Cardiac septum (tissue), 1 donor: ENCODE results near the gene MGST2. TPM values are rescaled to one million over a fixed set of nuclear protein-coding genes. Genes with fewer than 3 reads are reported as not detected.
"Not testable (repeated sequence)": the region's sequence is repeated elsewhere in the genome, so short reads cannot be mapped to it uniquely, and the experiment has no call there.

Experiments used
- DNase-seq: peaks from one replicate; pipeline ENCODE4 v3.0.0-alpha.2; 2020; ENCODE audit warnings: low spot score
- intact Hi-C: fragments of 100-400 bp; cut with DNase I; formaldehyde crosslinking; loops from one replicate; pipeline ENCODE4 v1.14.0; 2022
- total RNA-seq: library from RNA; stranded (reverse); fragmentation: NEBNext Ultra II Directional; extraction: Animal tissue kit (Norgen Biotek cat#: 25700); gene quantifications from one replicate; pipeline ENCODE4 v1.2.1, GENCODE V29; 2021
- donor health status: DM: no; HTN: no; CAD: no.

Gene MGST2
- total RNA-seq, 1 donor from 2014 or later = 90.7 TPM

DNA sequence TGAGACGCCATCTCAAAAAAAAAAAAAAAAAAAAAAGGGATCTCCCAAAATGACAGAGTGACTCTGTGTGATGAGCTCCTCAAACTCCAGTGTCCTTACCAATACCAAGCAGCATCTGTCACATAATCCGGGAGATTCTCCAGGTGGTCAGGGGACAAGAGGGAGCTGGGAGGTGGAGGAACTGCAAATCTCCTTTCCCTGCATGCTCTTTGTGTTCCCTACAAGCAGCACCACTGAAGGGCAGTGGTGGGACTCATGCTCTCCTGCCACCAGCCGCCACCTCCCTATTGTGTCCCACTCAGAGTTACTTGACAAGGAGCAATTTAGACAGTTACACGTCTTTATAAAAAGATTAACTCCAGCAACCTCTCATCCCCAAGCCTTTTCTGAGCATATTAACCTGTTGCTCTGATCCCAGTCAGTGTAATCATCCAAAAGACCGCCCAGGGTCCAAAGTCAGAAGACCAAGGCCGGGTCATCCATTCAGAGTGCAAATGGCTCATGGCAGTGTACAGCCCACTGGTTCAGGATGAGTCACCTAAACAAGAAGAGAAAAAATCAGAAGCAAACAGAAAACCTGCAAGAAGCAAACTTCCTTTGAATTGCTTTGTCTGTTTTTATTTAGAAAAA, 23.6 kb downstream of the MGST2 start:
- DNase-seq = no peak
- intact Hi-C loops = no loop called here

DNA sequence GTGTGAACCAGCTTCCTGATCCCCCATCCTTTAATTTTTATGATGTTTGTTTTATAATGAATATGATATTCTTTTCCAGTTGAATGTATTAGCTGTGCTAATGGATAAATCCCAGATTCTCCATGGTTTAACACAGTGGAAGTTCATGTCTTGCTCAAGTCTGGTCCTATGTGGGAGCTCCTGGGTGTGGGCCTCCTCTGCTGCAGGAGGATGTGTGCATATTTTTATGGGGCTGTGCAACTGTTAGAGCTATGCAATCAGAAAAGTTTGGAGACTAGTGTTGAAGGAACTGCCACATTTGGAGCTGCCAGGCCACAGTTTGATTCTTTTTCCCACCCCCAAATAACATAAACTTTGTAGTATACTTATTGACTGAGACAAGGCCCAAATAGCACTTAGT, 24.8 kb downstream of the MGST2 start:
- no peak for DNase-seq
- intact Hi-C loops = no loop called here

DNA sequence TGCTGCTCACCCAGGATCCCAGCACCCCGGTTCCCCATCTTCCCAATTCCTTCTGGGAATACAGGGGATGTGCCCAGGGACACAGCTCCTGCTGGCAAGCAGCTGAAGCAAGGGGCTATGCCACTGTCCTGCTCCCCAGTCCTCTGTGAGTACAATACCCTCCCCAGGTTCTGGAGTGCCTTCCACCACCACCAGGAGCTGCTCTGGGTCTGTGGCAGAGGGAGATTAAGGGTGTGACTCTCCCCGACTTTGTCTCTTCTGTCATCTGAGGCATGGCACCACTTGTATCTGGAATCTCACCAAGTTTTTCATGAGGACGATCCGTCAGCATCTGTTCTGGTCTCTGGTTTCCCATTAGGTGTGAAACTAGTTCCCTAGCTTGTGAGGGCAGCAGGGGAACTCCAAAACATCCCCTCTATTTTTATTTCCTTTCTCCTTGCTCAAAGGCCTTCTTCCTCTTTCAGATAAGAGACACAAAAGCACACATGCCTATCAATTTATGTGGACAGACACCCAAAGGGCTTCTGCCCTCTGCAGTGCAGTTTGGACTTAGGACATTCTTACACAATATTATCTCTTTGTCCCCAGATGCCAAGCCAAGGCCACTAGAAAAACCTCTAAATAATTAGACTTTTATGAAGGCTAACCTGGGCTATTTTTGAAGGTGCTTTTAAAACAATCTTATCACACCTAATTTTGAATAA, 26.8 kb downstream of the MGST2 start:
- intact Hi-C loops = no loop called here
- DNase-seq = no peak

DNA sequence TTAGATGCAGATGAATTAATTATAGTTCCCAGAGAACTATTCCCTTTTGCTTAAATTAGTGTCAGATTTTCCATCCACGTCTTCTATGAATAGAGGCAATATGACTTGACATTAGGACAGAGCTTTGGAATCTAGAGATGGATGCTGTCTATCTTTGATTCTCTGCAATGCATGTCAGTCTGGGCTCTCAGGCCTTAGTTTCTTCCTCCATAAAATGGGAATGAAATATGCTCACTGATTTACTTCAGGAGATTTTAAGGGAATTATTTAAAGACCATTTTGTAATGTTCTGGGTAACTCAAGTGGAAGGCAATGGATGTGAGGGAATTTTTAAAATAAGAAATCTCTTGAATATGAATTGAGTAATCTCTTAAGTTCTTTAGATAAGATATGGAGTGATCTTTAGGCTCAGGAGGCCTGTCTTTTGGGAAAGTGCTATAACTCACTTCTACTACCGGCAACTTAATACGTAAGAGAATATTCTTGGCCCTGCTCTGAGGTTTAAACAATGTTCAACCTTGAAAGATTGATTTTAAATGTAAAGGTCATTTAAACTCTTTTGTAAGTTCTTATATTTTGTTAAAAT, 29.0 kb downstream of the MGST2 start:
- no peak for DNase-seq
- intact Hi-C loops = no loop called here

DNA sequence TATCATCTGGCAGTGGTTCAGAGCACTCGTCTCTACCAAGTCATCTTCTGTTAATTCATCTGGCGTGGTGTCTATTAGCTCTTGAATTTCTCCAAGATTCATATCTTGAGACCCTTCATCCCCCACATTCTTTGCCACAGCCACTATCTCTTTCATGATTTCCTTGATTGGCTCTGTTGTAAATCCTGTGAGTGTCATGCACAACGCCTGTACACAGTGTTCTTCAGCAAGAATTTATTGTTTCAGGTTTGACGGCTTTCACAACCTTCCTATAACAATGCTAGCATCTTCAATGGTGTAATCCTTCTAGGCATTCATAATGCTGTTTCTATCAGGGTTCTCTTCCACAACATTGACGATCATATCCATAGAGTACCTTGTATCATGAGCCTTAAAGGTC, 30.9 kb downstream of the MGST2 start:
- DNase-seq = no peak

DNA sequence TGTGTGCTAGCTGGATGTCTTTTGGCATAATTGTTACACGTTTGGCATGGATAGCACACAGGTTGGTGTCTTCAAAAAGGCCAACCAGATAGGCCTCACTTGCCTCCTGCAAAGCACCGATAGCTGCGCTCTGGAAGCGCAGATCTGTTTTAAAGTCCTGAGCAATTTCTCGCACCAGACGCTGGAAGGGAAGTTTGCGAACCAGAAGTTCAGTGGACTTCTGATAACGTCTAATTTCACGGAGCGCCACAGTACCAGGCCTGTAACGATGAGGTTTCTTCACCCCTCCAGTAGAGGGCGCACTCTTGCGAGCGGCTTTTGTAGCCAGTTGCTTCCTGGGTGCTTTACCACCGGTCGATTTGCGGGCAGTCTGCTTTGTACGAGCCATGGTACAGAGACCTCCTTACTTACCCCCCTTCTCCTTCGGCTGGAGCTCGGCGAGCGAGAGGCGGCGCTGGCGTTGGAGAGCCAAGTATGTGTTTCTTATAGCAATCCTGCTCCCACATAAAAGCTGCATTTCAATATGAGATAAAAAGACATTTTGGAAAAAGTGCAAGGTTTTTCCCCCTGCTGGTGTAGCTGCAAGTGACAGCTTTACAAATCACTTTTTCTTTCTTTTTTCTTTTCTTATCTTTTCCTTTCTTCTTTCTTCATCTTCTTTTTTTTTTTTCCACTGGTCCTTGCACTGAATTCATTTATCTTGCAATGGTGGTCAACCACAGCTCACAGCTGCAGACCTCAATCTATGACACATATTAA, 32.7 kb downstream of the MGST2 start:
- intact Hi-C loops, DNase-seq: not testable (repeated sequence)

More for the DNA sequence above, 30.9 kb downstream of the MGST2 start:
- intact Hi-C loops = no loop called here

DNA sequence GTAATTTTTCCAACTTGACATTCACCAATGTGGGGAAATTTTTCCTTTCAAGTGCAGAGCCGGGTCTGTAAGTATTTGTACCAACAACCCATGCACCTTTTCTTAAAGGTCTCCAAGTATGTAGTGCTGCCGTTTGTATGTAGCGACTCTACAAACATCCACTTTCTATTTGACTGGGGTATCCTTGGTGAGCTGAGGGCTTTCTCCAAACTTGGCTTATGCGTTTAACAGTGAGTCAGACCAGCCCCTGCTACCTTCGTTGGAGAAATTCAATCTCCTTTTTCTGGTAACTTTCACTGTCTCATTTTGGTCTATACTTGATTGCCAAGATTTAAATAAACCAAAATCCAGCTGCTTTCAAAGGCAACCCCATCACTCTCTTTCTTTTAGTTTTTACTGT, 34.9 kb downstream of the MGST2 start:
- no peak for DNase-seq
- intact Hi-C loops = no loop called here

DNA sequence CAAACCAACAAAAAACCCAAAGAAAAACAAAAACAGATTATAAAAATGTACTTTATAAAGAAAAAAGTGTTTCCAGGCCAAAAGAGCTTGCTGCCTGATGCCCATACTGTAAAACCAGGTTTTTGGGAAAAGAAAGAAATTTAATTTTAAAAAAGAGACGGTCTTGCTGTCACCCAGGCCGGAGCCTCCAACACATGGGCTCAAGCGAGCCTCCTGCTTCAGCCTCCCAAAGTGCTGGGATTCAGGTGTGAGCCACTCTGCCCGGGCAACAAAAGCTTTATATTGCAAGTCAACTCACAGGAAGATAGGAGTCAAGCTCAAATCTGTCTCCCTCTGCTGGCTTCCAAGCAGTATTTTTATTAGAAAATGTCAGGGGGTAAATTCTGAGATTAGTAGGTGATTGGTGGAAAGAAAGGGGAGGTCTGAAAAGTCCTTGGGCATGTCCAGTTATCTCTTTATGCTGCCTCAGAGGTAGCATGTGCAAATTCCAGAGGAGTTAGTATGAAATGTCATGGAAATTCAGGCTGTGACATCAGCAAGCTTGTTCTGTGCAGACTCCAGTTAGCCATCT, 39.4 kb downstream of the MGST2 start:
- intact Hi-C loops = no loop called here
- DNase-seq = no peak

DNA sequence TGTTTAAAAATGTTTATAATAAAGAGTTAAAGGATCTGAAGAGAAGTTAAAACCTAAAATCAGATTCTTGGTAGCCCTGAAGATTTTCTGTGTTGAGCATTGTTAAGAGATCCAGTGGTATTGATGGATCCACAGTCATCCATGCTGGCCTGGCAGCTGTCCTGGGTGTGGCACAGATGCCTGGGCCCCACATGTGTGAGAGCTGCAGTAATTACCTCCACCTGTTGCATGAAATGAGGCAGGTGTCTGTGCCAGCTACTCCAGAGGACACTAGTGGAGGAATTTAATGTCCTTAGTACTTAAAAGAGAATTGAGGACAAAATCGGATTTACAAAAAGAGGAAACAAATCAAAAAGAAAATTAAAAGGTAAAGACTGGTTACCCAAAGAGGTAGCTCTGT, 44.0 kb downstream of the MGST2 start:
- DNase-seq = no peak
- intact Hi-C loops = no loop called here

DNA sequence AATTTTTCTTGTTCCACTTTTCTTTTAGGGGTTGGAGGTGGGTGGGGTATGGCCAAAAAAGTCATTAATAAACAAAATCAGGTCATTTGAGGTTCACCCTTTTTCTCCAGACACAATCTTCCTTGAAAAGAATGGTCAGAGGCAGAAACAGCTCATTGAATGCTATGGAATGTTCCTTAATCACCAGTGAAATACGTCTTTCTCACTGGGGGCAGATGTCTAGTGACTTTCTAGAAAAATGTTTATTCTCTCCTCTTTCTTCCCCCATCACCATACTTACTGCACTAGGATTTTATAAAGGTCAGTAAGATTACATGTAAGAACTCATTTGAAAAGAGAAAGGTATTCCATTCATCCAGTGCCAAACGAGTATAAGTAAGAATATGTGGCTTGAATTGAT, 44.5 kb downstream of the MGST2 start:
- no peak for DNase-seq
- intact Hi-C loops = no loop called here

DNA sequence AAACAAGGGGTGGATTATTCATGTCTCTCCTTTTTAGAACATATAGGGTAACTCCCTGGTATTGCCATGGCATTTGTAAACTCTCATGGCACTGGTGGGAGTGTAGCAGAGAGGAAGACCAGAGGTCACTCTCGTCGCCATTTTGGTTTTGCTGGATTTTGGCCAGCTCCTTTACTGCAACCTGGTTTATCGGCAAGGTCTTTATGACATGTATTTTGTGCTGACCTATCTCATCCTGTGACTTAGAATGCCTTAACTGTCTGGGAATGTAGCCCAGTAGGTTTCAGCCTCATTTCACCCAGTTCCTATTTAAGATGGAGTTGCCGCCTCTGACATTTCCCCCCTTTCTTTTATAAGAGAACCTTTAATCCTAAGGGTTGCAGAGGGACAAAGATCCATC, 45.8 kb downstream of the MGST2 start:
- no peak for DNase-seq
- intact Hi-C loops = no loop called here

DNA sequence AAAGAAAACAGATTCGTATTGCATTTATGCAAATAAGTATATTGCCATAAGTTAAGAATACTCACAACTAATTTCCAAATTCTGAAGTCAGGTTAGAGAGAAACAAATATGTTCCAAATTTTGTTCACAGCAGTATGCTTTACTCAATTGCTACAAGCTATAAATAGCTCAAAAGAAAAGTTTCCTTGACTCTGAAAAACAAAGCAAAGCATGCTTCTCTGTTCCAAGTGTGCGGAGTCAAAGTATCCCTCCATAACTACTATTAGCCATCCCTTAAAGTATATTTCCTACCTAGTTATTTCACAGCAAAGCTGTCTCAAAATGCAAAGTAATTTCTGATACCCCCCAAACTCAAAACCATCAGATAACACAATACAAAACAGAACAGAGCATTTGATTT, 47.3 kb downstream of the MGST2 start:
- intact Hi-C loops = no loop called here
- DNase-seq = no peak

DNA sequence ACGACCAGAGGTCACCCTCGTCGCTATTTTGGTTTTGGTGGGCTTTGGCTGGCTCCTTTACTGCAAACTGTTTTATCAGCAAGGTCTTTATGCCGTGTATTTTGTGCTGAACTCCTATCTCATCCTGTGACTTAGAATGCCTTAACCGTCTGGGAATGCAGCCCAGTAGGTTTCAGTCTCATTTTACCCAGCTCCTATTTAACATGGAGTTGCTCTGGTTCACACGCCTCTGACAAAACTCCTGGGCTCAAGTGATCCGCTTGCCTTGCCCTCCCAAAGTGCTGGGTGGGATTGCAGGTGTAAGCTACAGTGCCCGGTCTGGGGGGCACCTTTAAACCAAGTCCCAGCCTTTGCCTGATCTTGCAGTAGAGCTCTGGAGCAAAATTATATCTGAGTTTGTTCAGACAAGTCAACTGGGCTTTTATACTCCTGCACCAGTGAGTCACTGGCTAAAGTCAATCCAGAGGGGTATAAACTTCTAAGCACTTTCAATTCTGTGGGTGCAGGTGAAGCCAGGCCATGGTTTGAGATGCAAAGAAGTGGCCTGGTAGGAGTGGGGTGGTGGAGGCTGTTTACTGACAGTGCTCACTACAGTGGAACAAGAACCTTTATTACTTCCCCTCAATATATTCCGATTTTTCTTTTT, 50.2 kb downstream of the MGST2 start:
- intact Hi-C loops = no loop called here
- DNase-seq = no peak

DNA sequence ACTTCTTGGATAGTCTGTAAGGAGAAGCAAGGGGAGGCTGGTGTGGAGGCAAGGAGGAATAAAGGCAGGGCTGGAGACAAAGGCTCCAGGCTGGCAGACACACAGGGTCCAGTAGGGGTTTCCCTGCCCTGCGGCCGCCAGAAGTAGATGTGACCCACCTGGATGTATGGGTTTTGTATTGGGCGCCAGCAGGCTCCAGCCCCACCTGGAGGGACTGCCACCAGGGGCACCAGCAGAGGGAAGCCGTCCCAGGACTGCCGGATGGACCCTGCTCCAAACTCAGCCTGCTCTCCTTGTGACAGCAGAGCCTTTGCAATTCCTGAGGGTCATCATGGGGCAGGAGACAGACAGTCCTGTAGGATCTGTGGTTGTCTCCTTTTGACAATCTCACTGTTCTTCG, 52.7 kb downstream of the MGST2 start:
- intact Hi-C loops = no loop called here
- no peak for DNase-seq

DNA sequence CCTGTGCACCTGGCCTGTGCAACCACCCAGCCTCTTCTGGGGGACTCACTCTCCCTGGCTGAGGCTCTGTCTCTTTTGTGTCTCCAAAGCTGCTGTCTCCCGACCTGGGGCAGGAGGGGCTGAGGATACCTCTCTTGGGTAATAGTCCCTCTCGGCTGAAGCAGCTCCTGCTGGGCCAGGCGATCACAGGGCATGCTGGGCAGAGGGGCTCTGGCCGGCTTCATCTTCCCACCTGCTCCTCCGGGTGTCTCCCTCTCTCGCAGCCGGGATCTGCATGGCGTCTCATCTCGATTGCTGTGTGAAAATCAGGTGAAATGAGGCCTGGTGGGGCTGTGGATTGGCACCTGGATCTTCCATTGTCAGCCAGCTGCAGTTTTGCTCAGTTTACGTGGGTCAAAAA, 53.2 kb downstream of the MGST2 start:
- intact Hi-C loops = no loop called here
- no peak for DNase-seq

DNA sequence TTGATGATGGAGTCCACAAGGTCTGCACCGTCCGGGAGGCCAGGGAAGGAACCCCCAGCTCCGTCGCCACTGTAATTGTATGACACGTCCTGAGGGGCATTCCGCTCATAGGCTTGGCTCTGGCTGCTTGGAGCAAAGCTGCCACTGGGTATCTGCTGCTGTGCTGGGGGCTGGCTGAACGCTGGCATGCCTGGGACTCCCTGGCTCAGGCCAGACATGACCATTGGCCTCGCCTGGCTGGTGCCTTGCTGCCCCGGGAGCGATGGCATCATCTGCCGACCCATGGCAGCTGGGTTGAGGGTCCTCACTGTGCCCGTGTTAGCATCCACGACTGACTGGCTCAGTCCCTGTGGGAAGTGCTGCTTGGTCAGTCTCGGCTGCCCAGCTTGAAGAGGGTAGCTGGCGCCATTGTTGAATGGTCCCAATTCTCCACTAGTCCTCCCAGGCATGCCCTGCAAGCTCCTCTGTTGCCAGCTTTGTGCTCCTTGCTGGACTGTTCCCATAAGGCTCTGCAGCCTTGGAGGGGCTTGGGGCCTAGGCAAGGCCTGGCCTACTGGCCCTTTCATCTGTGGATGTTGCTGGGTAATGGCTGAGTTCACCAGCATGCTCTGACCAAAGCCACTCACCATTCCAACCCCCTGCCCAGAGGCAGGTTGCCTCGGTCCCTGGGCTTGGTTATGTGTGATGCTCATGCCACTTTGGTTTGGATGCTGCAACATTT, 53.9 kb downstream of the MGST2 start:
- no peak for DNase-seq
- intact Hi-C loops = no loop called here

DNA sequence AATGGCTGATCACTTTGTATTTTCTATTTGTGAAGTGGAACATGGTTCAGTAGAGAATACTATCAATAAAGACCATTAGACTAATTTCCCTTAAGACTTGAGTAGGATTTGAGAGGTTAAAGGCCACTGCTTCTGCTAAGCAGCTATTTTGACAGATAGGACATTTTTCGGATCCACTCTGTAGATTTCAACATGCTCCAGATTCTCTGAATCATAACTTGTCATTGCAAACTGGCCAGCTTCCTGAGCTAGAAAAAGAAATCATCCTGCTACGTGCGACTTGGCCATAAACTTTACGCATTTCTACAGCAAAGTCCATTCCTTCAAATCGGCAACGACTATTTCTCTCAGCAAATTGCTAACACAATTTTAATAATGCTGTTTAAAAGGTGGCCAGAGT, 55.2 kb downstream of the MGST2 start:
- intact Hi-C loops = no loop called here
- DNase-seq = no peak

DNA sequence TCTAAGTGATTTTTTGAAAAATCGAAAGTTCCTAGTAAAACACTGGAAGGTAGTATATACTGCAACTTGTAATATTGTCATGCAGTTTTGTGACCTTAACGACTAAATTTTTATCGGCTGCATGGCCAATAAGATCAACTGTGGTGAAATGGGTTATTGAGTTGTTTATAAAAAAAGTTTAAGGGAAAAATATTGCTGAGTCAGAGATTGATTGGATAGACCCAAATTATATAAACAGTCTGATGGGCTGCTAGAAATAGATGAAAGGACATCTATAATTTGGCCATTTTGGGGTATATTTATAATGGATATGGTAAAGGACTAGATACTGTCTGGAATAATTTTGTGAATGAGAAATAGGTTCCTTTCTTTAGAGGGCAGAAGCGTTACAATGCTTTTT, 56.2 kb downstream of the MGST2 start:
- DNase-seq = no peak
- intact Hi-C loops = no loop called here

DNA sequence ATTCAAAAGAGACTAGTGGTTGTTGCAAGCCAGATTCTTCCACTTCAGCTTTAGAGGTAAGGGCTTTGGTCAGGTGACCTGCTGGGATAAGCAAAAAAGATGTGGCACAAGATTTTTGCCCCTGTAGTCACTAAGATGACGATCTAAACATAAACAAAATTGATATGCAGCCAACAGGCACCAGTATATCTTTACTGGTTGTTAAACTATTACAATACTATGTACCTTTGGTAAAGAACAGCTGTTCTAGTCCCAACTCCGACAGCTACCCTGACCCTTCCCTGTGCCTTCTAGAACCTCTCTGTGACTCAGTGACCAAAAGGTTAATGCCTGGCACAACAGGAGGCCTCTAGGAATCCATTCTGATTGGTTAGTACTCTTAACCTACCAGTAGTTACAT, 59.6 kb downstream of the MGST2 start:
- intact Hi-C loops = no loop called here
- DNase-seq = no peak
